Heart right ventricle (tissue), 16 donors: ENCODE measurements around the gene PPP2R5E. TPM values are rescaled to one million over a fixed set of nuclear protein-coding genes. Genes with fewer than 3 reads are reported as not detected.

Experiments used
- ATAC-seq, 8 donors: fragments of 200-7000 bp; cut with Tn5 transposase; one replicate each; pipeline ENCODE4 v1.9.1; 2020; ENCODE audit warnings: mild to moderate bottlenecking in 8 of 8, moderate library complexity in 8 of 8, moderate number of reproducible peaks in 1 of 8
- DNase-seq, 2 donors: peaks; one replicate each; pipeline ENCODE4 v3.0.0-alpha.2; 2020
- H3K27ac ChIP-seq, 10 donors: fragments of 200-600 bp; sonication (generic) in 2 of 10; one replicate each; pipeline versions ENCODE4 v1.5.0 to v1.8.0; 2020 to 2022; ENCODE audit warnings: mild to moderate bottlenecking in 3 of 10
- H3K27me3 ChIP-seq, 7 donors: fragments of 200-600 bp; one replicate each; pipeline ENCODE4 v1.8.0; 2021 to 2022; ENCODE audit warnings: mild to moderate bottlenecking in 2 of 7
- H3K36me3 ChIP-seq, 9 donors: fragments of 200-600 bp; sonication (generic) in 1 of 9; one replicate each; pipeline versions ENCODE4 v1.5.0 to v1.8.0; 2020 to 2022; ENCODE audit warnings: mild to moderate bottlenecking in 2 of 9
- H3K4me1 ChIP-seq, 9 donors: fragments of 200-600 bp; sonication (generic) in 1 of 9; one replicate each; pipeline versions ENCODE4 v1.5.0 to v1.8.0; 2020 to 2022; ENCODE audit warnings: mild to moderate bottlenecking in 4 of 9
- H3K4me3 ChIP-seq, 10 donors: fragments of 200-600 bp; sonication (generic) in 2 of 10; one replicate each; pipeline versions ENCODE4 v1.5.0 to v1.8.0; 2020 to 2022; ENCODE audit warnings: mild to moderate bottlenecking in 7 of 10, moderate library complexity in 2 of 10
- H3K9me3 ChIP-seq, 11 donors: fragments of 200-600 bp in 10 of 11; sonication (generic) in 2 of 11; one replicate each; pipeline versions ENCODE4 v1.5.0 to v1.8.0; 2013 to 2022; ENCODE audit warnings: mild to moderate bottlenecking in 2 of 11, control low read depth in 1 of 11, moderate library complexity in 1 of 11
- CTCF ChIP-seq, 9 donors: fragments of 200-600 bp; sonication (generic) in 2 of 9; IDR thresholded peaks; one replicate each; pipeline versions ENCODE4 v1.5.0 to v1.8.0; 2021 to 2022; ENCODE audit warnings: antibody characterized with exemption in 9 of 9, mild to moderate bottlenecking in 5 of 9, moderate library complexity in 1 of 9
- WGBS, 2 donors: extraction: QIAGEN DNeasy Blood & Tissue Kit; methylation state at CpG; one replicate each; pipeline ENCODE4 v1.1.7; 2013; ENCODE audit warnings: inconsistent platforms in 1 of 2; 5-methylcytosine and 5-hydroxymethylcytosine counted together
- intact Hi-C, 10 donors: fragments of 100-400 bp; cut with DNase I; formaldehyde crosslinking; loops; one replicate each; pipeline versions ENCODE4 v1.11.1 to v1.14.2; 2022
- polyA plus RNA-seq, 2 donors: library from polyadenylated mRNA; stranded (reverse); fragments of 200-250 nt; gene quantifications; one replicate each; pipeline ENCODE4 v1.2.3, GENCODE V29; 2013
- total RNA-seq, 10 donors: library from RNA; stranded (reverse); fragmentation: NEBNext Ultra II Directional in 3 of 10; extraction: Animal tissue kit (Norgen Biotek cat#: 25700) in 3 of 10; gene quantifications; one replicate each; pipeline versions ENCODE4 v1.2.1 to v1.2.4, GENCODE V29; 2021 to 2023
- donor health status: Arrhythmogenic right ventricular cardiomyopathy.
- donor health status: ischemic (EF 13 %, LVEDD 7.1; RV severe dilation, severe dysfunction).
- donor health status: healthy with polysubstance abuse.
- donor health status: DM: no; HTN: yes; CAD: no.
- donor health status: DM: no; HTN: no; CAD: no.
- donor health status: ischemic (EF 25% LVEDD 6.9; RV normal size, moderate dysfunction).
- donor health status: ischemic (EF 25% LVEDD 5.7; RV mildly dilated, moderate dysfunction).
- donor health status: healthy.
- donor health status: DM: yes; HTN: yes; CAD: no.
- donor health status: Ischemic cardiomyopathy.
- donor health status: ischemic (EF 35%, LVEDD 5.7; RV mildly dilated, moderate dysfunction).
- donor health status: nonischemic (EF 11% LVEDD 7.7; RV severe dilation, severe dysfunction).
- donor health status: DM: yes; HTN: yes; CAD: no.
- donor health status: PGD.
- donor health status: ischemic (EF 29% LVEDD 5.4; RV normal size, mild dysfunction).
- donor health status: nonischemic (EF 23%, LVEDD 6.1; RV moderate dilation, normal function).

The PPP2R5E gene
- total and polyA plus RNA-seq, 12 donors, result 6.1 to 44.4 (median 36.4) TPM

GRCh38 chr14:63510538-63510937 lies 32.6 kb downstream of the PPP2R5E start:
- Histone ChIP-seq H3K9me3 (peaks cover 0 to 4% (median 0%) of the 10 kb centered on the region in 11 donors), H3K4me3 (no peak overlapping the region), H3K4me1 (peaks cover 0 to 38% (median 18%) of the 10 kb centered on the region in 9 donors), H3K27me3 (no peaks in the 10 kb centered on the region), H3K36me3 (peaks cover 0 to 16% (median 0%) of the 10 kb centered on the region in 9 donors), H3K27ac (no peak overlapping the region)
- 86% methylated on average over 5 of the region's 5 CpGs for WGBS, 2 donors
- no peak for ATAC-seq
- DNase-seq, result no peak
- no peak for TF ChIP-seq CTCF (IDR thresholded peaks at IDR 0.05)
- intact Hi-C loops, result no loop called here

- intact Hi-C loops, result no loop called here
- Histone ChIP-seq H3K4me3 (no peak overlapping the region), H3K27ac (no peak overlapping the region), H3K9me3 (peaks cover 0 to 4% (median 0%) of the 10 kb centered on the region in 11 donors), H3K36me3 (peaks cover 0 to 16% (median 0%) of the 10 kb centered on the region in 9 donors), H3K4me1 (peaks cover 0 to 23% (median 4%) of the 10 kb centered on the region in 9 donors), H3K27me3 (no peaks in the 10 kb centered on the region)
- DNase-seq, result no peak
- WGBS, 2 donors, result 78 to 80% methylated on average over 5 of the region's 5 CpGs
- ATAC-seq, result peak in 2 of 8 donors; percentile 35 to 41
- no peak for TF ChIP-seq CTCF (IDR thresholded peaks at IDR 0.05)
Observed at GRCh38 chr14:63508033-63508432, 35.1 kb downstream of the PPP2R5E start.

- intact Hi-C loops, result no loop called here
- H3K9me3 ChIP-seq, result peaks cover 0 to 4% (median 0%) of the 10 kb centered on the region in 11 donors
- H3K4me3 ChIP-seq, result no peak overlapping the region
- ATAC-seq, result no peak
- H3K27ac ChIP-seq, result no peak overlapping the region
- H3K27me3 ChIP-seq, result no peaks in the 10 kb centered on the region
- 89 to 92% methylated on average over 1 of the region's 1 CpG for WGBS, 2 donors
- no peak for TF ChIP-seq CTCF (IDR thresholded peaks at IDR 0.05)
- H3K4me1 ChIP-seq, result peaks cover 0 to 5% (median 0%) of the 10 kb centered on the region in 9 donors
- no peak for DNase-seq
- H3K36me3 ChIP-seq, result peaks cover 0 to 7% (median 0%) of the 10 kb centered on the region in 9 donors
Observed at GRCh38 chr14:63504648-63505047, 38.5 kb downstream of the PPP2R5E start.

- WGBS, 2 donors, result 72 to 80% methylated on average over 3 of the region's 3 CpGs
- no peak overlapping the region for H3K4me3 ChIP-seq
- peak in 3 of 8 donors; percentile 31 to 44 (median 43) for ATAC-seq
- intact Hi-C loops, result no loop called here
- H3K27me3 ChIP-seq, result no peaks in the 10 kb centered on the region
- no peak for TF ChIP-seq CTCF (IDR thresholded peaks at IDR 0.05)
- peaks cover 0 to 31% (median 18%) of the 10 kb centered on the region in 9 donors for H3K4me1 ChIP-seq
- peaks cover 0 to 7% (median 0%) of the 10 kb centered on the region in 9 donors for H3K36me3 ChIP-seq
- H3K9me3 ChIP-seq, result no peaks in the 10 kb centered on the region
- H3K27ac ChIP-seq, result no peak overlapping the region
- DNase-seq, result no peak
Observed at GRCh38 chr14:63501429-63501828, 41.7 kb downstream of the PPP2R5E start.
